Panc1 (cell line): ENCODE results near the gene PSKH1.

ENCODE experiments used
- CTCF ChIP-seq: fragments of 450-650 bp; IDR thresholded peaks from 2 replicates; pipeline ENCODE4 v1.5.1; 2017; ENCODE audit warnings: mild to moderate bottlenecking
- POLR2AphosphoS5 ChIP-seq: IDR thresholded peaks from 2 replicates; pipeline ENCODE4 v1.6.1; 2012; ENCODE audit warnings: mild to moderate bottlenecking, low read depth, low read length, moderate library complexity
- TF ChIP-seq, protein P1 (sequence below), 2 experiments: IDR thresholded peaks; 2 replicates each; pipeline ENCODE4 v1.6.1; 2011 to 2012; ENCODE audit warnings: low read depth in 2 of 2, control low read depth in 1 of 2, low read length in 1 of 2, mild to moderate bottlenecking in 1 of 2, moderate library complexity in 1 of 2; ENCODE audit not compliant: insufficient read depth in 1 of 2

DNA sequence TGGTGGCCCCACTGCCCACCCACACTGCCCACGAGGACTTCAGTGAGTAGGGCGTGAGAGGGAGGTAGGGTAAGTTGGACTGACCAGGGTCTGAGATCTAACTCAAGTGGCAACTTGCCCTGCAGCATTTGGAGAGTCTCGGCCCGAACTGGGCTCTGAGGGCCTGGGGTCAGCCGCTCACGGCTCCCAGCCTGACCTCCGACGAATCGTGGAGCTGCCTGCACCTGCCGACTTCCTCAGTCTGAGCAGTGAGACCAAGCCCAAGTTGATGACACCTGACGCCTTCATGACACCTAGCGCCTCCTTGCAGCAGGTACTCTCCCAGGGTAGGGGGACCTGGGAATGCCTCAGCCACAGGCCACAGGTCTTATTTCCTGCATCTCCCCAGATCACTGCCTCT, 13.6 kb upstream of the PSKH1 start:
- TF ChIP-seq CTCF (no peak), POLR2AphosphoS5 (no peak)
- TF ChIP-seq, protein P1, sequence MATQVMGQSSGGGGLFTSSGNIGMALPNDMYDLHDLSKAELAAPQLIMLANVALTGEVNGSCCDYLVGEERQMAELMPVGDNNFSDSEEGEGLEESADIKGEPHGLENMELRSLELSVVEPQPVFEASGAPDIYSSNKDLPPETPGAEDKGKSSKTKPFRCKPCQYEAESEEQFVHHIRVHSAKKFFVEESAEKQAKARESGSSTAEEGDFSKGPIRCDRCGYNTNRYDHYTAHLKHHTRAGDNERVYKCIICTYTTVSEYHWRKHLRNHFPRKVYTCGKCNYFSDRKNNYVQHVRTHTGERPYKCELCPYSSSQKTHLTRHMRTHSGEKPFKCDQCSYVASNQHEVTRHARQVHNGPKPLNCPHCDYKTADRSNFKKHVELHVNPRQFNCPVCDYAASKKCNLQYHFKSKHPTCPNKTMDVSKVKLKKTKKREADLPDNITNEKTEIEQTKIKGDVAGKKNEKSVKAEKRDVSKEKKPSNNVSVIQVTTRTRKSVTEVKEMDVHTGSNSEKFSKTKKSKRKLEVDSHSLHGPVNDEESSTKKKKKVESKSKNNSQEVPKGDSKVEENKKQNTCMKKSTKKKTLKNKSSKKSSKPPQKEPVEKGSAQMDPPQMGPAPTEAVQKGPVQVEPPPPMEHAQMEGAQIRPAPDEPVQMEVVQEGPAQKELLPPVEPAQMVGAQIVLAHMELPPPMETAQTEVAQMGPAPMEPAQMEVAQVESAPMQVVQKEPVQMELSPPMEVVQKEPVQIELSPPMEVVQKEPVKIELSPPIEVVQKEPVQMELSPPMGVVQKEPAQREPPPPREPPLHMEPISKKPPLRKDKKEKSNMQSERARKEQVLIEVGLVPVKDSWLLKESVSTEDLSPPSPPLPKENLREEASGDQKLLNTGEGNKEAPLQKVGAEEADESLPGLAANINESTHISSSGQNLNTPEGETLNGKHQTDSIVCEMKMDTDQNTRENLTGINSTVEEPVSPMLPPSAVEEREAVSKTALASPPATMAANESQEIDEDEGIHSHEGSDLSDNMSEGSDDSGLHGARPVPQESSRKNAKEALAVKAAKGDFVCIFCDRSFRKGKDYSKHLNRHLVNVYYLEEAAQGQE (IDR thresholded peaks at IDR 0.05; ENCODE audit: insufficient read depth in 1 of 2, low read depth in 2 of 2, low read length in 1 of 2): no peak
